Breast epithelium (tissue), 3 donors: ENCODE measurements around the gene RAP2C.

ENCODE experiments used
- CTCF ChIP-seq, 3 donors: fragments of 450-650 bp; IDR thresholded peaks; one replicate each; pipeline ENCODE4 v1.5.1; 2016 to 2017; ENCODE audit warnings: antibody characterized with exemption in 3 of 3, mild to moderate bottlenecking in 3 of 3, moderate library complexity in 3 of 3
- POLR2A ChIP-seq: fragments of 450-650 bp; IDR thresholded peaks from one replicate; pipeline ENCODE4 v1.6.1; 2016; ENCODE audit warnings: antibody characterized with exemption, mild to moderate bottlenecking, moderate library complexity

- TF ChIP-seq POLR2A (no peak), CTCF (IDR thresholded peaks at IDR 0.05) (no peak)
These were observed 53.6 kb downstream of the RAP2C start for GRCh38 chrX:132165651-132166050.
